GM18867 (cell line): ENCODE results near the gene MST1R.
"Not testable (repeated sequence)": the region's sequence is repeated elsewhere in the genome, so short reads cannot be mapped to it uniquely, and the experiment has no call there.

Source experiments
- ATAC-seq: cut with Tn5 transposase; IDR thresholded peaks from one replicate; pipeline ENCODE4 v1.9.1; 2021; ENCODE audit warnings: mild to moderate bottlenecking, moderate library complexity; ENCODE audit not compliant: unreplicated experiment

Gene MST1R

GRCh38 chr3:49912881-49913281 is 9.2 kb upstream of the MST1R start:
- no peak for ATAC-seq

DNA sequence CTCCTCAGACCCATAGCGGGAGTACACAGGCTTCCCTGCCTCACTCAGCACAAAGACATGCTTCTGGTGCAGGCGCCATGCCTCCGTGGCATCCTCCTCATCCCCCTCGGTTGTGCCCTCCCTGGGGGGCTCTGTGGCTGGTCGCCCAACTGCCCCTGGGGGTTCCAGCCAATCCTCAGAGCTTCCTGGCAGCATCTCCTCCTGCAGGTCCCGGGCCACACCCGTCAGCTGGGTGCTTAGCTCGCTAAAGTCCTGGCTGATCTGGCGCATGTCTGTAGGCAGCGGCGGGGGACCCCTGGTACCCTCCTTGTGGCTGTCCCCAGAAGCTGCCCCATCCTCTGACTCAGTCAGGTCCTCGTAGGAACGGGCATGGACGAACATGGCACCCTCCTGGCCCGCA is 7.9 kb upstream of the MST1R start:
- ATAC-seq = no peak

DNA sequence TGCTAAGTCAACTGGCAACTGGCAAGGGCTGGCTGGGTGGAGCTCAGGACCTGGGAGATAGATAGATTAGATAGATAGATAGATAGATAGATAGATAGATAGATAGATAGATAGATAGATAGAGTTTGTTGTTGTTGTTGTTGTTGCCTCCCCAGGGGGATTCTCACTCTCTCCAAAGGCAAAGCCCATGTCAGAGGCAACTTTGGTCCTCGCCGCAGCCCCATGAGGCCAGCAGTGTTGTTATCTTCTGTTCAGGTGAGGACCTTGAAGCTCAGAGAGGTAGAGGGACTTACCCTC is 7.4 kb upstream of the MST1R start:
- ATAC-seq = no peak

- no peak for ATAC-seq
Measured at GRCh38 chr3:49910409-49911123, 6.9 kb upstream of the MST1R start.

GRCh38 chr3:49908373-49909199 is 4.9 kb upstream of the MST1R start:
- ATAC-seq = no peak

- peak; percentile 37 for ATAC-seq
Measured at GRCh38 chr3:49906073-49906743, 2.5 kb upstream of the MST1R start.

DNA sequence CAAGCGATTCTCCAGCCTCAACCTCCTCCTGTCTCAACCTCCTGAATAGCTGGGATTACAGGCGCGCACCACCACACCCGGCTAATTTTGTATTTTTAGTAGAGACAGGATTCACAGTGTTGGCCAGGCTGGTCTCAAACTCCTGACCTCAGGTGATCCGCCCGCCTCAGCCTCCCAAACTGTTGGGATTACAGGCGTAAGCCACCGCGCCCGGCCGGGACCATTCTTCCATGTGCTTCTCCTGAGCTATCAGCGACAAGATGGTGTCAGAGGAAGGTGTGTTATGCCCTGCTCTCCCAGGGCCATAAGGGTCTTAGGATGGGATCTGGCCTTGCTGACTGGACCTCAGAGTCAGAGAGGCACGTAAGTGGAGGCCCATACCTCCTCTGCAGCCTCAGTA is 775 bp upstream of the MST1R start:
- ATAC-seq = not testable (repeated sequence)

DNA sequence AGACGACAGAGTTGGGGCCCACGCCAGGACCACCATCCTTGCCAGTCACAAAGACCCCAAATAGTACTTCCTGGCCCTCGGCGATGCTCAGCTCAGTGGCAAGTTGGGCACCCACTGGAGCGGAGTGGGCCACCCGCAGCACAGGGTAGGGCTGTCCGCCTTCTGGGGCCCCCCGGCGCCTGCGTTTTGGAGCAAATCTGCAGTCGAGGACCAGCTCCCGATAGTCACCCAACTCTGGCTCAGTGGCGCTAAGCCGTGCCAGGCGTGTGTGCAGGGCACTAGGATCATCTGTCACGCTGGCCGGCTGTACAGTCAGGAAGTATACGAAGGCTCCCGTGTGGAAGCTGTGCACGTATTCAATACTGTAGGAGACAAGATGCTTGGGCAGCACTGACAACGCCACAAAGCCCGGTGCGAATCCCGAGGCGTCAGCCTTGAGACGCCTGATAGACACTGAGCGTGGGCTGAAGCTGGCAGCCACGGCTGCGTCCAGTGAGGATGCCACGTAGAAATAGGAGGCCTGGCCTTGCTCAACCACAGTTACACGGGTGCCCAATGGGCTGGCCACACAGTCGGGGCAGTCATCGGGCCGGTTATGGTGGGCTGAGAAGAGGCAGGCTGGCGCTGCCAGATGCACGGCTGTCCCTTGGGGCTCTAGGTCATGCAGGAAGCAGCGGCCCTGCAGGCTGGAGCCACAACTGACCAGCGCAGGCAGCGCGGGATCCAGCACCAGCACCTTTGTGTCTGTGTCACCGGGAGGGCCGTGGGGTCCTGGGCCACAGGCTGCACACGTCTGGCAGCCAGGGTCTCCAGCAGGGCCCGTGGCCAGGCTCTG is 945 bp downstream of the MST1R start:
- ATAC-seq = no peak

DNA sequence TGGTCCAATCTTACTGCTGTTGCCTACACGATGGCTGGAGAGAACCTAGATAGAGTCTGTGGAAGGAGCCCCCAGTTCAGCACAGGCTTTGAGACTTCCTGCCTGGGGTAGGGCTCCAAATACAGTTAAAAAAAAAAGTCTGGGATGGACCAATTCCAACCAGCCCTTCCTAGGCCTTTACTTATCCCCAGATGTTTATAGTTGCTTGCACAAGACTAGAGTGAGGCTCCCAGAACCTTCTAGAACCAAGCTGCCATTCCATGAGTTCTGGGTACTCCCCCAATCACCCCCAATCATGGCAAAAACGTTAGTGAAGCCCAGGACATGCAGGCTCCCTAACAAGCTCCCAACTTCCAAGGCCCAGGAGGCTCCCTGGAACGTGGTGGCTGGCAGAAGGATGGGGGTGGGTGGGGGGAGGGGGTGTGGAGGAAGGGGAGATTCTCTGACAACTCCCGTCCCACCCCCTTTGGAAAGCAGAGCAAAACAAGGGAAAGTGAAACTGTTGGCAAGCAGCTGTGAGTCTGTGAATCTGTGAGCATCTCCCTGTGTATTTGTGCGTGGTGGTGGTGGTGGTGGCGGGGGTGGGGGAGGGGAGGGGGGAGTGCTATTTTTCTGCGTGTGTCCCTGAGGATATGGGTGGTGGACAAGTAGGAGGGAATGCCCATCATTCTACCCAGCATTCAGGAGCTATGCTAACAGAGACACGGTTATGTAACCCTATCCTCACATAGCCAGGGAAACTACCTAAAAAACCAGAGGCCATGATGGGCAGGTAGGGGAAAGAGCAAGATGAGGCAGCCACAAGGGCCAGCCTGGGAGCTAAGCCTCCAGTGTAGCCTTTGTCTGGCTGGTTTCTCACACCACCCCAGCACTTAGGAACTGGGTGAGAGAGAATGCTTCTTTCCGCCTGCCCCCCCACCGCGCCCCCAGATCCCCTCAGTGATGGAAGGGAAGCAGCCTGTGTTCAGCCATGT is 2.0 kb downstream of the MST1R start:
- no peak for ATAC-seq

DNA sequence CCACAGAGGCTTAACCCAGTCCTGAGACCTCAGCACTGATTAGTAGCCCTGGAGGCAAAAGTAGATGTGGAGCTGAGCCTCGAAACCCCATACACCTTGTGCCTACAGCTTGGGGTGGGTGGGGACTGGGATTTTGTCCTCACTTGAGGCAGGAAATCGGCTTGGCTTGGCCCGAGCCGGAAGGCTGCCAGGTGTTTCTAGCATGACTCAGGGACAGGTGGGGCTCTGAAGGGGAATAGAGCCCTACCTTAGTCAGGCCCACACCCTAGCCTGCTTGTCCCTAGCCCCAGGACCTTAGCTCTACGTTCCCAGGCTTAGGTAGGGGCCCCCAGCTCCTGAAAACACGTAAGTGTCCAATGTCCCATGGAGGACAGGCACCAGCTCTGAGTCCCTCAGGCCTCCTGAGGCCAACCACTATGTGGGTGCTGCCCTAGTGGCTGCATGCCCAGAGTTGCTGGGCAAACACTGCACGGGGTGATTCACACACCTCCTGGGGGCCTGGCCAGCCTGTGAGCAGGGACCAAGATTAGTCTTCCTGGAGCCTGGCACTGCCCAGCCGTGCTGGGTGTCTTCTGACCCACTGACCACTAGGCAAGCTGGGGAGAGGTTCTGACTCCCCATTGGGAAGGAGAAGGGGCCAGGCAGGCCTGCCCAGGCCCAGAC is 3.1 kb downstream of the MST1R start:
- ATAC-seq = no peak

DNA sequence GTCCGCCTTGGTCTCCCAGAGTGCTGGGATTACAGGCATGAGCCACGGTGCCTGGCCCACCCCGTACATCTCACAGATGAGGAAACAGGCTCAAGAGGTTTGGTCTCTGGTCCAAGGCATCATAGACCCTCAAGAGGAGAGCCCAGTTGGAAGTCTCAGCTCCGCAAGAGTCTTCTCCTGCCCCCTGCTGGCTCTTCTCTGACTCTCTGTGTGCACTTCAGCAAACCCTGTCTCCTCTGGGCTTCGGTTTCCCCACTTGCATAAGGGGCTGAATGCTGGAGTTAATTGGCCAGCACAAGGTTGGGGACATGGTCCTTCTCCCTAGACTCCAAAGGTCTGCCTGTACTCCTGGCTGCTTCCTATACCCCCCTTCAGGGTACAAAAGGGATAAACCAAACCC is 3.9 kb downstream of the MST1R start:
- no peak for ATAC-seq

GRCh38 chr3:49898991-49899390 is 4.7 kb downstream of the MST1R start:
- no peak for ATAC-seq

- ATAC-seq = no peak
Measured at GRCh38 chr3:49896345-49896744, 7.3 kb downstream of the MST1R start.

- no peak for ATAC-seq
Measured at GRCh38 chr3:49895791-49896190, 7.9 kb downstream of the MST1R start.

- no peak for ATAC-seq
Measured at GRCh38 chr3:49889296-49889695, 14.4 kb downstream of the MST1R start.

- ATAC-seq = no peak
Measured at GRCh38 chr3:49886922-49887265, 16.8 kb downstream of the MST1R start.

DNA sequence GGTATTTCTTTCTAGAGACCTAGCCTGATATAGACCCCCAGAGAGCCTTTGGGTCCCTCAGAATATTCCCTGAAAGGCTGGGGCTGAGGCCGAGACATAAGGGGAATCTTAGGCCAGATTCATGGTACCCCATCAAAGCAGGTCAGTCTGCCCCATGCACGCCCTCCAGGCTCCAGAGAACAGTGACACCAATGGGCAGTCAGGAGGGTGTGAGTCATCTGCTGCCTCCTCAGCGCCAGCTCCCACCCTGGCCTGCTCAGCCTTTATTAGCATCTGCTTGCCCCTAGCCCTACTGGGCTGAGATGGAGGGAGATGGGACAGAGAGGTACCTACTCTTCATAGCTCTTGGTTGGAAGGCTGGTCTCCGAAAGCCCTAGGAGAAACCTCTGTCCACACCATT is 19.7 kb downstream of the MST1R start:
- no peak for ATAC-seq

DNA sequence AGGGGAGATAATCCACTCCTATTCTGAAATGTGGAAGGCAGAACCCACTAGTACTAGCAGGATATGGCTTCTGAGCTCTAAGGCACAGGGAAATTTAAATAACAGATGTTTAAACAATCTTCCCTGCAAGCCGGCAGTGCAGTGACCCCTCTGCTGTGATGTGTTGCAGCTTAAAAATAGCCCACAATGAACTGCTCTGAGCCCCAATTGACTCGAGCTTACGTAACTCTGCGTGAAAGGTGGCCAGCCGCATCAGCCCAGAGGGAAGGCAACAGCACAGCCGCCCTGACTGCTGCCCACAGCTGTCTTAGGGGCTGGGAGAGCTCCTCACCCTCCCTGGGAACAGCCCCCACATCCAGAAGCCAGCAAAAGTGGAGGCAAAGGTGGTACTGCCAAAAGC is 21.5 kb downstream of the MST1R start:
- ATAC-seq = no peak

DNA sequence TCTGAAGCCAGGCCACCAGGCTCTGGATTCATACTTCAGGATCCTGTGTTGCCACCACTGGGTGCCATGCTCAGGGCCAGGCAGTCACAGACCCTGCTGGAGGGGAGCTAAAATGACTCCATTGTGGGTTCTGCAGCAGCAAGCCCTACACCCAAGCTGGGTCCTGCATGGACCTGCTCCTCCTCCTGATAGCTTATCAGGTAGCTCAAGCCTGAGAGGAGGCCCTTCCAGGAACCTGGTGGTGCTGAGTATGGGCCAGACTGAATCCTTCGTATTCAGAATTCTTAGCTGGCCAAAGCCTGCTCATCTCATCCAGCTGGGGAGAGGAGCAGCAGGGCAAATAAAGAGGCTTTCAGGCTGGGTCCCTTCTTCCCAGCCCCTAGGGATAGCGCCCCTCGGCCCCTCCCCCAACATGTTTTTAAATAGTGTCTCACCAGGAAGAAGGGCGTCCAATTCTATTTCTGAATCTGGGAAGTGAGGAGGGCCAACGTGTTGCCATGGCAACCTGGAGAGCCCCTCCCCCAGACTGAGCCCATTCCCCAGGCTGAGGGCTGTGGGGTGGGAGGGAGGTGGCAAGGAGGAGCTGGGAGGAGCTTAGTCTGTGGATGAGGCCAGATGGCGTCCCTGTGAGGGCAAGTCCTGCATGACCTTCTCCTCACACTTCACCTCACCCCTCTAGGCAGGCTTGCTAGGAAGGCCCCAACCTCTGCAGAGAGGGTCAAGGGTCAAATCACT is 22.9 kb downstream of the MST1R start:
- ATAC-seq = no peak
